HCT116 (cell line): ENCODE measurements around the gene ADAP2. TPM values are rescaled to one million over a fixed set of nuclear protein-coding genes. Genes with fewer than 3 reads are reported as not detected.

Source experiments
- ATAC-seq: fragments of 200-7000 bp; cut with Tn5 transposase; 2 replicates; pipeline ENCODE4 v1.9.1; 2020; ENCODE audit warnings: mild to moderate bottlenecking, moderate library complexity
- BruUV-seq: library from RNA; stranded (reverse); fragments of 400-500 nt; replicated peaks from 2 replicates; lab custom pipeline; 2021; lab: Mats Ljungman, UMichigan
- CTCF ChIA-PET: fragments of 300-600 bp; sonication (Branson Sonifier 250); formaldehyde crosslinking; loops from one replicate; lab custom pipeline; 2021; ENCODE audit warnings: antibody characterized with exemption; lab: Charles Lee
- POLR2A ChIA-PET: fragments of 300-600, 350-600 bp; sonication (Branson Sonifier 250); formaldehyde crosslinking; loops from one replicate; lab custom pipeline; 2021; ENCODE audit warnings: antibody characterized with exemption; lab: Charles Lee
- RAD21 ChIA-PET, 2 experiments: fragments of 300-600 bp; sonication (Branson Sonifier 250); formaldehyde crosslinking; loops; one replicate each; lab custom pipeline; 2023; ENCODE audit warnings: low total read pairs in 2 of 2; ENCODE audit not compliant: uncharacterized antibody in 2 of 2, unreplicated experiment in 2 of 2, low non-redundant PET in 1 of 2; lab: Charles Lee
- DNase-seq: peaks from one replicate; pipeline ENCODE4 v3.0.0-alpha.2; 2010; ENCODE audit warnings: low read depth, low spot score
- H2AFZ ChIP-seq: fragments of 200-600 bp; shearing (Covaris generic), sonication (generic); 2 replicates; pipeline ENCODE4 v1.6.1; 2017; ENCODE audit warnings: low read depth, mixed run types, mixed read lengths, antibody characterized with exemption, low read length; ENCODE audit not compliant: poor library complexity, severe bottlenecking
- H3K27ac ChIP-seq: 2 replicates; pipeline ENCODE4 v1.5.1; 2012; ENCODE audit warnings: low read depth, low read length
- H3K27me3 ChIP-seq: fragments of 200-600 bp; sonication (generic); 2 replicates; pipeline ENCODE4 v1.6.1; 2016; ENCODE audit warnings: mixed run types, low read length, mixed read lengths; ENCODE audit not compliant: insufficient read depth
- H3K36me3 ChIP-seq, 2 experiments: fragments of 200-500 bp in 1 of 2; fragments of 200-600 bp in 1 of 2; sonication (Bioruptor generic) in 1 of 2; sonication (generic) in 1 of 2; 2 replicates each; pipeline versions ENCODE4 v1.5.1 to v1.6.1; 2014 to 2016; ENCODE audit warnings: low read length in 2 of 2, inconsistent platforms in 1 of 2, mixed read lengths in 1 of 2, mixed run types in 1 of 2; ENCODE audit not compliant: insufficient read depth in 2 of 2, control insufficient read depth in 1 of 2
- H3K4me1 ChIP-seq, 2 experiments: fragments of 200-600 bp in 1 of 2; sonication (generic) in 1 of 2; 2 replicates each; pipeline versions ENCODE4 v1.5.1 to v1.6.1; 2012 to 2017; ENCODE audit warnings: low read length in 2 of 2, inconsistent platforms in 1 of 2, mild to moderate bottlenecking in 1 of 2, mixed read lengths in 1 of 2, mixed run types in 1 of 2, moderate library complexity in 1 of 2; ENCODE audit not compliant: insufficient read depth in 2 of 2, control insufficient read depth in 1 of 2
- H3K4me2 ChIP-seq: fragments of 200-600 bp; sonication (generic); 2 replicates; pipeline ENCODE4 v1.6.1; 2017; ENCODE audit warnings: mixed run types, low read length, mixed read lengths
- H3K4me3 ChIP-seq, 2 experiments: fragments of 200-600 bp in 1 of 2; sonication (generic) in 1 of 2; replicated peaks in 1 of 2; 2 replicates each; pipeline ENCODE4 v1.5.1; 2011 to 2016; ENCODE audit warnings: low read length in 2 of 2, control low read depth in 1 of 2, low read depth in 1 of 2, mild to moderate bottlenecking in 1 of 2, mixed read lengths in 1 of 2, mixed run types in 1 of 2
- H3K79me2 ChIP-seq: fragments of 200-600 bp; sonication (generic); 2 replicates; pipeline ENCODE4 v1.6.1; 2017; ENCODE audit warnings: mild to moderate bottlenecking, mixed run types, low read length, moderate library complexity, mixed read lengths; ENCODE audit not compliant: insufficient read depth
- H3K9ac ChIP-seq: fragments of 200-600 bp; sonication (generic); 2 replicates; pipeline ENCODE4 v1.6.1; 2016; ENCODE audit warnings: low read length, mixed read lengths
- H3K9me2 ChIP-seq: fragments of 200-600 bp; sonication (generic), shearing (Covaris generic); 2 replicates; pipeline ENCODE4 v1.6.1; 2017; ENCODE audit warnings: mixed run types, mild to moderate bottlenecking, moderate library complexity; ENCODE audit not compliant: insufficient read depth
- H3K9me3 ChIP-seq, 2 experiments: fragments of 200-500 bp in 1 of 2; fragments of 200-600 bp in 1 of 2; sonication (Bioruptor generic) in 1 of 2; sonication (generic) in 1 of 2; 2 replicates each; pipeline ENCODE4 v1.6.1; 2014 to 2017; ENCODE audit warnings: low read length in 2 of 2, mixed read lengths in 2 of 2, inconsistent platforms in 1 of 2, low read depth in 1 of 2, mild to moderate bottlenecking in 1 of 2, mixed run types in 1 of 2, moderate library complexity in 1 of 2; ENCODE audit not compliant: control insufficient read depth in 1 of 2, insufficient read depth in 1 of 2
- H4K20me1 ChIP-seq: fragments of 200-600 bp; sonication (generic), shearing (Covaris generic); 2 replicates; pipeline ENCODE4 v1.6.1; 2017; ENCODE audit warnings: mixed run types, mild to moderate bottlenecking, moderate library complexity; ENCODE audit not compliant: insufficient read depth
- ATF3 ChIP-seq: IDR thresholded peaks from 2 replicates; pipeline ENCODE4 v1.6.1; 2012
- CBX3 ChIP-seq: IDR thresholded peaks from 2 replicates; pipeline ENCODE4 v1.6.1; 2012; ENCODE audit warnings: low read depth
- CTCF ChIP-seq, 3 experiments: fragments of 200-600 bp in 1 of 3; sonication (generic) in 1 of 3; IDR thresholded peaks in 2 of 3; conservative IDR thresholded peaks in 1 of 3; 2 replicates each; pipeline ENCODE4 v1.5.1; 2012 to 2017; ENCODE audit warnings: low read depth in 2 of 3, low read length in 2 of 3, antibody characterized with exemption in 1 of 3, borderline replicate concordance in 1 of 3, control low read depth in 1 of 3, mild to moderate bottlenecking in 1 of 3, mixed read lengths in 1 of 3, mixed run types in 1 of 3, moderate library complexity in 1 of 3; ENCODE audit not compliant: insufficient read depth in 1 of 3
- EGR1 ChIP-seq: IDR thresholded peaks from 2 replicates; pipeline ENCODE4 v1.6.1; 2012; ENCODE audit warnings: low read depth
- EZH2phosphoT487 ChIP-seq: fragments of 200-600 bp; IDR thresholded peaks from 2 replicates; pipeline ENCODE4 v1.6.1; 2018; ENCODE audit warnings: antibody characterized with exemption, borderline replicate concordance
- FOSL1 ChIP-seq: IDR thresholded peaks from 2 replicates; pipeline ENCODE4 v1.6.1; 2012; ENCODE audit warnings: low read depth
- SRF ChIP-seq: IDR thresholded peaks from 2 replicates; pipeline ENCODE4 v1.6.1; 2012; ENCODE audit warnings: low read depth
- TCF7L2 ChIP-seq: IDR thresholded peaks from 2 replicates; pipeline ENCODE4 v1.7.0; 2011; ENCODE audit warnings: borderline replicate concordance, inconsistent platforms; ENCODE audit not compliant: insufficient read depth, insufficient read length; ENCODE audit errors: extremely low read depth
- ZNF274 ChIP-seq: fragments of 200-500 bp; sonication (Bioruptor generic); IDR thresholded peaks from 2 replicates; pipeline ENCODE4 v1.6.1; 2014; ENCODE audit warnings: mild to moderate bottlenecking, low read depth, low read length, inconsistent platforms
- intact Hi-C: fragments of 100-400 bp; cut with micrococcal nuclease; formaldehyde crosslinking; loops from 2 replicates; pipeline ENCODE4 v1.10.0; 2022
- total RNA-seq: library from RNA; stranded (reverse); gene quantifications from one replicate; pipeline ENCODE4 v1.2.1, GENCODE V29; 2021; ENCODE audit not compliant: unreplicated experiment
- TF ChIP-seq, protein P1 (sequence below): IDR thresholded peaks from 2 replicates; pipeline ENCODE4 v1.6.1; 2012

Gene ADAP2
- total RNA-seq, 1 experiment from 2014 or later = 17.2 TPM

DNA sequence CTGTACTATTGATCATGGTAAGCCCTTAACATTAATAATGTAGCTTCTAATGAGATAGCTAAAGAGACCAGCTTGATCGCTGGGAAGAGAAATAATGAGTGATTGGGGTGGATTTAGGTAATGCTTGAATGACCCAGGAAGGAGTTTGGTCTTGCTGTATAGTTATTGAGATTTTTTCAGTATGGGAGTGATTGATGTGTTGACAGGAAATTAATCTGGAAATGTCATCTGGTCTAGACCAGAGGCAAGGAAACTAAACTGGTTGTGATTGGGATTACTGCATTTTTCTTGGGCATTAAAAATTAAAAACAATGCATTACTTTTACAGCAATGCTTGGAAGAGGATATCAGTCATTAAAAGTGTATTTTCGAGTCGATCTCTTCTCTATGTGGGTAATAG is 27.5 kb upstream of the ADAP2 start:
- Histone ChIP-seq H3K4me2 (no peak overlapping the region), H3K27me3 (no peaks in the 10 kb centered on the region), H3K9me2 (no peaks in the 10 kb centered on the region), H2AFZ (no peak overlapping the region), H3K4me1 (no peaks in the 10 kb centered on the region), H3K9ac (no peak overlapping the region), H4K20me1 (no peaks in the 10 kb centered on the region), H3K79me2 (peaks cover 7% of the 10 kb centered on the region), H3K9me3 (no peaks in the 10 kb centered on the region)
- ATAC-seq (no peak), DNase-seq (no peak)
- RAD21 ChIA-PET = no interaction called here
- POLR2A ChIA-PET = interaction anchor here (0.9 kb wide), 1 partner anchor 10 kb away, joined by 4 read pairs; no protein-coding TSS in a partner anchor
- intact Hi-C loops = no loop called here
- CTCF ChIA-PET = no interaction called here
- BruUV-seq = no TSS peak
- TF ChIP-seq EZH2phosphoT487 (no peak), CBX3 (no peak), EGR1 (no peak), ZNF274 (no peak), TCF7L2 (no peak), ATF3 (no peak), FOSL1 (no peak)
- TF ChIP-seq, protein P1, sequence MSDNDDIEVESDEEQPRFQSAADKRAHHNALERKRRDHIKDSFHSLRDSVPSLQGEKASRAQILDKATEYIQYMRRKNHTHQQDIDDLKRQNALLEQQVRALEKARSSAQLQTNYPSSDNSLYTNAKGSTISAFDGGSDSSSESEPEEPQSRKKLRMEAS = no peak
- TF ChIP-seq, all 23 proteins: peak for 0
- no peak overlapping the region for H3K4me3 ChIP-seq
- peaks cover 28 to 30% of the 10 kb centered on the region in 2 experiments for H3K36me3 ChIP-seq
- no peak overlapping the region for H3K27ac ChIP-seq

DNA sequence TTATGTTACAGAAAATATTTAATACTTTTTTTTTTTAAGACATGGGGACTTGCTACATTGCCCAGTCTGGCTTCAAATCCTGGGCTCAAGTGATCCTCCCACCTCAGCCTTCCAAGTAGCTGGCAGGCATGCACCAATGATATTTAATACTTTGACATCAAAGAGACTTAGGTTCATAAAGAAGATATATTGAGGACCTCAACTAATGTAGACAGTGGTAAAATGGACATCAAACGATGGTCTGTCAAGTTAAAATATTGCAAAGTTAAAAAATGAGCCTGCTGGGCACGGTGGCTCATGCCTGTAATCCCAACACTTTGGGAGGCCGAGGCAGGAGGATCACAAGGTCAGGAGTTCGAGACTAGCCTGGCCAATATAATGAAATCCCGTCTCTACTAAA is 24.4 kb upstream of the ADAP2 start:
- POLR2A ChIA-PET = no interaction called here
- RAD21 ChIA-PET = no interaction called here

More for the DNA sequence above, 24.4 kb upstream of the ADAP2 start:
- H3K9ac ChIP-seq = no peak overlapping the region
- no peak overlapping the region for H2AFZ ChIP-seq
- H3K4me1 ChIP-seq = no peaks in the 10 kb centered on the region
- no peak for DNase-seq
- H3K9me2 ChIP-seq = no peaks in the 10 kb centered on the region
- intact Hi-C loops = no loop called here
- H3K27me3 ChIP-seq = no peaks in the 10 kb centered on the region
- no TSS peak for BruUV-seq
- no peaks in the 10 kb centered on the region for H3K9me3 ChIP-seq
- no peak overlapping the region for H3K4me2 ChIP-seq
- no peaks in the 10 kb centered on the region; the same call in 1 of the 2 replicates for H4K20me1 ChIP-seq
- no peak overlapping the region for H3K27ac ChIP-seq
- TF ChIP-seq CTCF (IDR thresholded peaks at IDR 0.05 in 2 of 3, conservative IDR thresholded peaks at IDR 0.05 in 1 of 3; ENCODE audit: borderline replicate concordance in 1 of 3, insufficient read depth in 1 of 3, low read depth in 2 of 3, low read length in 2 of 3) (no peak), CBX3 (no peak), SRF (no peak)
- no peak overlapping the region for H3K4me3 ChIP-seq
- ATAC-seq = no peak
- H3K36me3 ChIP-seq = peaks cover 27 to 32% of the 10 kb centered on the region in 2 experiments
- H3K79me2 ChIP-seq = peaks cover 17% of the 10 kb centered on the region
- CTCF ChIA-PET = no interaction called here
